Heart left ventricle (tissue), 13 donors: ENCODE data around the gene NPHP3.

ENCODE experiments used
- POLR2A ChIP-seq, 2 donors: fragments of 450-650 bp; IDR thresholded peaks; one replicate each; pipeline ENCODE4 v1.6.1; 2017; ENCODE audit warnings: antibody characterized with exemption in 2 of 2, mild to moderate bottlenecking in 2 of 2, moderate library complexity in 2 of 2
- TF ChIP-seq, protein P1 (sequence below), 12 donors: fragments of 200-600 bp; sonication (generic) in 4 of 12; IDR thresholded peaks; one replicate each; pipeline versions ENCODE4 v1.5.0 to v1.8.0; 2018 to 2022; ENCODE audit warnings: antibody characterized with exemption in 12 of 12, mild to moderate bottlenecking in 5 of 12
- donor health status: ischemic (EF 13 %, LVEDD 7.1; RV severe dilation, severe dysfunction).
- donor health status: DM: no; HTN: yes; CAD: no.
- donor health status: DM: no; HTN: no; CAD: no.
- donor health status: ischemic (EF 25% LVEDD 6.9; RV normal size, moderate dysfunction).
- donor health status: ischemic (EF 25% LVEDD 5.7; RV mildly dilated, moderate dysfunction).
- donor health status: ischemic (EF 35%, LVEDD 5.7; RV mildly dilated, moderate dysfunction).
- donor health status: nonischemic (EF 11% LVEDD 7.7; RV severe dilation, severe dysfunction).
- donor health status: DM: yes; HTN: yes; CAD: no.
- donor health status: PGD.
- donor health status: ischemic (EF 29% LVEDD 5.4; RV normal size, mild dysfunction).
- donor health status: nonischemic (EF 23%, LVEDD 6.1; RV moderate dilation, normal function).

DNA sequence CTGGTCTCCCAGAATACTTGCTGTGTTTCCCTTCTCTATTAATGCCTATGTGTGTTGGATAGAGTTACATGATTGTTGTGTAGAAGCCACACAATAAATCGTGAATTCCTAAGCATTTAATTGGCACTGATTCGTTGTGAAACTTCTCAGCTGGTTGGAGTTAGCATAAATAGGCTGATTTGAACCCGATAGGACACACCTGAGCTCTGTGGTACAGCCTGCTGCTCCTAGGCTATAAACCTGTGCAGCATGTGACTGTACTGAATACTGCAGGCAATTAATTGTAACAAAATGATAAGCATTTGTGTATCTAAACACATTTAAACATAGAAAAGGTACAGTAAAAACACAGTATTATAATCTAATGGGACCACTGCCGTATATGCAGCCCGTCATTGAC is 67.5 kb downstream of the NPHP3 start:
- TF ChIP-seq, protein P1, sequence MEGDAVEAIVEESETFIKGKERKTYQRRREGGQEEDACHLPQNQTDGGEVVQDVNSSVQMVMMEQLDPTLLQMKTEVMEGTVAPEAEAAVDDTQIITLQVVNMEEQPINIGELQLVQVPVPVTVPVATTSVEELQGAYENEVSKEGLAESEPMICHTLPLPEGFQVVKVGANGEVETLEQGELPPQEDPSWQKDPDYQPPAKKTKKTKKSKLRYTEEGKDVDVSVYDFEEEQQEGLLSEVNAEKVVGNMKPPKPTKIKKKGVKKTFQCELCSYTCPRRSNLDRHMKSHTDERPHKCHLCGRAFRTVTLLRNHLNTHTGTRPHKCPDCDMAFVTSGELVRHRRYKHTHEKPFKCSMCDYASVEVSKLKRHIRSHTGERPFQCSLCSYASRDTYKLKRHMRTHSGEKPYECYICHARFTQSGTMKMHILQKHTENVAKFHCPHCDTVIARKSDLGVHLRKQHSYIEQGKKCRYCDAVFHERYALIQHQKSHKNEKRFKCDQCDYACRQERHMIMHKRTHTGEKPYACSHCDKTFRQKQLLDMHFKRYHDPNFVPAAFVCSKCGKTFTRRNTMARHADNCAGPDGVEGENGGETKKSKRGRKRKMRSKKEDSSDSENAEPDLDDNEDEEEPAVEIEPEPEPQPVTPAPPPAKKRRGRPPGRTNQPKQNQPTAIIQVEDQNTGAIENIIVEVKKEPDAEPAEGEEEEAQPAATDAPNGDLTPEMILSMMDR (IDR thresholded peaks at IDR 0.05), result no peak
- TF ChIP-seq POLR2A (IDR thresholded peaks at IDR 0.05), result no peak
